Cardiac muscle cell (in vitro differentiated cells and primary cell): Measurements from ENCODE around the gene WNT11. TPM values are rescaled to one million over a fixed set of nuclear protein-coding genes. Genes with fewer than 3 reads are reported as not detected.
A peak's percentile ranks its signal among the peaks of the same experiment; 100 is the strongest.

Source experiments
- DNase-seq, 2 donors: peaks; one replicate each; pipeline versions ENCODE4 v3.0.0 to v3.0.0-alpha.2; 2010 to 2017; ENCODE audit warnings: low read depth in 1 of 2, low spot score in 1 of 2
- H3K27ac ChIP-seq: fragments of 200-600 bp; sonication (generic); 2 replicates; pipeline ENCODE4 v1.5.1; 2016
- H3K27me3 ChIP-seq: fragments of 200-600 bp; sonication (generic); 2 replicates; pipeline ENCODE4 v1.6.0; 2016; ENCODE audit warnings: control low read depth
- H3K36me3 ChIP-seq: fragments of 200-600 bp; sonication (generic); 2 replicates; pipeline ENCODE4 v1.5.1; 2016; ENCODE audit warnings: control low read depth
- H3K4me1 ChIP-seq: fragments of 200-600 bp; sonication (generic); 2 replicates; pipeline ENCODE4 v1.8.1; 2017; ENCODE audit warnings: low read depth, mild to moderate bottlenecking, mixed run types
- H3K4me3 ChIP-seq: fragments of 200-600 bp; sonication (generic); 2 replicates; pipeline ENCODE4 v1.5.1; 2016; ENCODE audit warnings: mild to moderate bottlenecking
- H3K9me3 ChIP-seq: fragments of 200-600 bp; sonication (generic); 2 replicates; pipeline ENCODE4 v1.5.1; 2017; ENCODE audit warnings: low read depth, mild to moderate bottlenecking, control low read depth
- CTCF ChIP-seq: IDR thresholded peaks from 2 replicates; pipeline ENCODE4 v1.5.1; 2012; ENCODE audit warnings: low read depth, mild to moderate bottlenecking, low read length
- polyA plus RNA-seq: library from polyadenylated mRNA; unstranded; fragments of >200 nt; fragmentation: Nextera tagmentation; extraction: Ambion mirVana; gene quantifications from 2 replicates; pipeline ENCODE4 v1.2.1, GENCODE V29; 2016
- total RNA-seq: library from RNA; depleted of rRNA; stranded (reverse); fragments of >200 nt; gene quantifications from 2 replicates; pipeline ENCODE4 v1.2.3, GENCODE V29; 2016

The WNT11 gene
- total and polyA plus RNA-seq, 2 experiments from 2014 or later, result 87.9 to 107 TPM

DNA sequence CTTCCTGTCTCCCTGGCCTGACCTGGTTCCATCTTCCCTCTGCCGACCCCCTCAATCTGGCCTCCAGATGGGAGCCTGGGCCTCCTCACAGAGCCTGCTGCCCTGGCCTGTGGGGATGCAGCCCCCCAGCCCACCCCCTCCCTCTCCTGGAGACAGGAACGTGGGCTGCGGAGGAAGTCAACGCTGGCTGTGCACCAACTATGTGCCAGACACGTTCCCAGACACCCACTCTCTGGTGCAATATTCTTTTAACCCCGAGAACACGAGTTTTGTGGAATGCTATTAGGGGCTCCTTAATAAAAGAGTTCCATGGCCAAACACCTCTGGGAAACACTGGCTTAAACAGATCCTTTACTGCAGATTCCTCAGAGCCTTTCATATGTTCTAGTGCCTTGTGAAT, 15.9 kb downstream of the WNT11 start:
- no peaks in the 10 kb centered on the region for H3K9me3 ChIP-seq
- peak in 1 of 2 donors; percentile 90 for DNase-seq
- no peak overlapping the region for H3K27ac ChIP-seq
- no peak for TF ChIP-seq CTCF
- H3K36me3 ChIP-seq, result peaks cover 16% of the 10 kb centered on the region
- no peak overlapping the region for H3K4me3 ChIP-seq
- no peaks in the 10 kb centered on the region for H3K27me3 ChIP-seq
- H3K4me1 ChIP-seq, result peaks cover 16% of the 10 kb centered on the region

- Histone ChIP-seq H3K27ac (no peak overlapping the region), H3K36me3 (peaks cover 14% of the 10 kb centered on the region), H3K27me3 (no peaks in the 10 kb centered on the region), H3K9me3 (no peaks in the 10 kb centered on the region), H3K4me1 (peaks cover 20% of the 10 kb centered on the region), H3K4me3 (no peak overlapping the region)
- no peak for DNase-seq
- no peak for TF ChIP-seq CTCF
Measured at GRCh38 chr11:76189682-76190081, 16.6 kb downstream of the WNT11 start.

DNA sequence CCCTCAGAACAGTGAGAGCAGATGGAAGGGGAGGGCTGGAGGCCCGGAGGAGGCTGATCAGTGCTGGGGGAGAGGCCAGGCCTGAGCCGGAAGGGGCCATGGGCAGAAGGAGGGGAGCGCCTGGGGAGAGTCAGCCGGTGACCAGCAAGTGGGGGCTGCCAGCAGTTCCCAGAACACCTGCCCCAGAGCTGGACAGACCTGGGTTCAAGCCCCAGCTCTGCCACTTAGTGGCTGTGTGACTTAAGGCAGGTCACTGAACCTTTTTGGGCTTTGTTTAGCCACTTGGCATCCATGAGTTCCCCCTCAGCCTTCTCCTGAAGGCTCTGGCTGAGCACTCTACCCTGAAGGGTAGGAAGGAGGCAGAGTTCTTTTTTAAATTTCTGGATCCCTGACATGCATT, 17.4 kb downstream of the WNT11 start:
- no peak for TF ChIP-seq CTCF
- H3K36me3 ChIP-seq, result peaks cover 7% of the 10 kb centered on the region

GRCh38 chr11:76186776-76187279, 19.5 kb downstream of the WNT11 start:
- peaks cover 7% of the 10 kb centered on the region for H3K36me3 ChIP-seq
- peaks cover 31% of the 10 kb centered on the region for H3K4me1 ChIP-seq
- no peaks in the 10 kb centered on the region for H3K9me3 ChIP-seq
- DNase-seq, result peak in 1 of 2 donors; percentile 36
- no peak overlapping the region for H3K4me3 ChIP-seq
- peak overlapping the region; percentile 61 for H3K27ac ChIP-seq
- TF ChIP-seq CTCF, result no peak
- no peaks in the 10 kb centered on the region for H3K27me3 ChIP-seq

More for the DNA sequence above, 17.4 kb downstream of the WNT11 start:
- H3K4me3 ChIP-seq, result no peak overlapping the region
- H3K27me3 ChIP-seq, result no peaks in the 10 kb centered on the region
- peaks cover 23% of the 10 kb centered on the region for H3K4me1 ChIP-seq
- DNase-seq, result no peak
- no peak overlapping the region for H3K27ac ChIP-seq
- H3K9me3 ChIP-seq, result no peaks in the 10 kb centered on the region

DNA sequence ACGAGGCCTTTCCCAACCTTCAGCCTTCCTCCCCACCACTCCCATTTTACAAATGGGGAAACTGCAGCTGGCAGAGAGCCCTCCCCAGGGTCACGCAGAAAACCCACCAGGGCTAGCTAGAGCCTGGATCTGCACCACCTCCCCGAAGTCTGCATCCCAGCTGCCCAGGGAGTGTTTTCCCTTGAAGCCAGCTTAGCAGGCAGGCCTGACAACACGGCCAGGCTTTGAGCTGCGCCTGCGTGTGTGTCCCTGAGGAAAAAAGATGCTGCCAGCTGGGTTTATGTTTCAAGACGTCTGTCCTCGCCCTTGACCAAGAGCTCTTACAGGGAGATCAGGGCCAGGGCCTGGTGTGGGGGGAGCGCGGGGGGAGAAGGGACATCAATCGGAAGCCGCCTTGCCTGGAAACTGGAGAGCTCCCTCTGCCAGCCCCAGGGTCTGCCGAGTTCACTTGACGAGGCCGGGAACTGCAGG, 20.3 kb downstream of the WNT11 start:
- Histone ChIP-seq H3K4me1 (peaks cover 31% of the 10 kb centered on the region), H3K9me3 (no peaks in the 10 kb centered on the region), H3K27me3 (no peaks in the 10 kb centered on the region), H3K27ac (peak overlapping the region; percentile 52), H3K4me3 (no peak overlapping the region), H3K36me3 (peaks cover under 1% of the 10 kb centered on the region)
- peak; percentile 49 to 74 for DNase-seq
- no peak for TF ChIP-seq CTCF
